K562 (cell line): ENCODE data around the gene HTR6. TPM values are rescaled to one million over a fixed set of nuclear protein-coding genes. Genes with fewer than 3 reads are reported as not detected.

Source experiments
- ATAC-seq: fragments of 200-7000 bp; cut with Tn5 transposase; 3 replicates; pipeline ENCODE4 v1.9.1; 2020; ENCODE audit warnings: moderate library complexity
- BruUV-seq: library from RNA; stranded (reverse); fragments of 400-500 nt; replicated peaks from 2 replicates; lab custom pipeline; 2021; lab: Mats Ljungman, UMichigan
- CTCF ChIA-PET: fragments of 300-600 bp; formaldehyde crosslinking; extraction: SDS; loops from one replicate; lab custom pipeline; 2021; ENCODE audit warnings: low intra/inter-chr PET ratio; lab: Yijun Ruan, JAX
- POLR2A ChIA-PET: fragments of 300-600, 350-650 bp; sonication (Branson Sonifier 250); formaldehyde crosslinking; extraction: SDS; loops from one replicate; lab custom pipeline; 2021; ENCODE audit warnings: antibody characterized with exemption, inconsistent platforms; lab: Yijun Ruan, JAX
- DNase-seq, 4 experiments: peaks; one replicate each; pipeline versions ENCODE4 v3.0.0 to v3.0.0-alpha.2; 2011 to 2018; ENCODE audit warnings: low spot score in 3 of 4, mixed read lengths in 3 of 4; ENCODE audit errors: extremely low read depth in 1 of 4
- FAIRE-seq: peaks from 2 replicates; lab custom pipeline; 2011; peaks lifted over from hg19 to GRCh38; lab: Jason Lieb, UNC
- H2AFZ ChIP-seq: 2 replicates; pipeline ENCODE4 v1.6.0; 2011; ENCODE audit warnings: low read depth, low read length, control low read depth, inconsistent platforms
- H3K27ac ChIP-seq: fragments of 200-600 bp; 3 replicates; pipeline ENCODE4 v1.8.0; 2011; ENCODE audit warnings: low read depth, mild to moderate bottlenecking, control low read depth, inconsistent platforms, low read length, moderate library complexity, mixed read lengths; ENCODE audit errors: extremely low read depth
- H3K27me3 ChIP-seq, 2 experiments: fragments of 300-600 bp in 1 of 2; 2 replicates in 1 of 2; 3 replicates in 1 of 2; pipeline versions ENCODE4 v1.6.0 to v1.8.0; 2011; ENCODE audit warnings: inconsistent platforms in 2 of 2, low read length in 2 of 2, mild to moderate bottlenecking in 1 of 2, mixed read lengths in 1 of 2, moderate library complexity in 1 of 2; ENCODE audit not compliant: control insufficient read depth in 2 of 2, insufficient read depth in 2 of 2
- H3K36me3 ChIP-seq: fragments of 300-600 bp; 3 replicates; pipeline ENCODE4 v1.8.0; 2011; ENCODE audit warnings: mild to moderate bottlenecking, low read length, inconsistent platforms; ENCODE audit not compliant: control insufficient read depth, insufficient read depth
- H3K4me1 ChIP-seq, 2 experiments: fragments of 200-600 bp in 1 of 2; replicated peaks in 1 of 2; 2 replicates in 1 of 2; 3 replicates in 1 of 2; pipeline versions ENCODE4 v1.5.1 to v1.8.0; 2011; ENCODE audit warnings: inconsistent platforms in 2 of 2, low read length in 2 of 2, mild to moderate bottlenecking in 1 of 2, mixed read lengths in 1 of 2, moderate library complexity in 1 of 2; ENCODE audit not compliant: control insufficient read depth in 2 of 2, insufficient read depth in 2 of 2
- H3K4me2 ChIP-seq: 2 replicates; pipeline ENCODE4 v1.6.1; 2011; ENCODE audit warnings: low read length, control low read depth, inconsistent platforms, mixed read lengths; ENCODE audit not compliant: insufficient read depth
- H3K4me3 ChIP-seq: fragments of 200-600 bp; sonication (generic), shearing (Covaris generic); 2 replicates; pipeline ENCODE4 v1.5.1; 2016; ENCODE audit warnings: control low read depth, inconsistent platforms
- H3K79me2 ChIP-seq: fragments of 200-600 bp; 3 replicates; pipeline ENCODE4 v1.8.0; 2011; ENCODE audit warnings: low read length, inconsistent platforms; ENCODE audit not compliant: control insufficient read depth, insufficient read depth
- H3K9ac ChIP-seq, 2 experiments: 2 replicates each; pipeline versions ENCODE4 v1.6.0 to v1.6.1; 2011; ENCODE audit warnings: low read depth in 2 of 2, low read length in 2 of 2, control low read depth in 1 of 2, inconsistent platforms in 1 of 2, mild to moderate bottlenecking in 1 of 2, mixed read lengths in 1 of 2; ENCODE audit not compliant: insufficient read depth in 1 of 2
- H3K9me1 ChIP-seq: one replicate; pipeline ENCODE4 v1.6.0; 2011; ENCODE audit warnings: inconsistent platforms, mild to moderate bottlenecking, low read length, moderate library complexity; ENCODE audit not compliant: control insufficient read depth, insufficient read depth
- H3K9me3 ChIP-seq: replicated peaks from 2 replicates; pipeline ENCODE4 v1.5.1; 2011; ENCODE audit warnings: low read depth, low read length, inconsistent platforms; ENCODE audit not compliant: control insufficient read depth, insufficient read depth
- H4K20me1 ChIP-seq: replicated peaks from 2 replicates; pipeline ENCODE4 v1.6.1; 2011; ENCODE audit warnings: low read length, inconsistent platforms, mixed read lengths; ENCODE audit not compliant: control insufficient read depth, insufficient read depth
- CCNT2 ChIP-seq: IDR thresholded peaks from 2 replicates; pipeline ENCODE4 v1.6.1; 2011; ENCODE audit warnings: borderline replicate concordance, low read depth, mild to moderate bottlenecking, moderate library complexity, mixed read lengths, low read length; ENCODE audit not compliant: insufficient read length; ENCODE audit errors: extremely low read depth
- ETS1 ChIP-seq: conservative IDR thresholded peaks from 2 replicates; pipeline ENCODE4 v1.6.1; 2011; ENCODE audit warnings: low read depth, mild to moderate bottlenecking, low read length; ENCODE audit not compliant: control insufficient read depth
- FOXK2 ChIP-seq, 2 experiments: fragments of 450-650 bp; IDR thresholded peaks in 1 of 2; conservative IDR thresholded peaks in 1 of 2; 2 replicates each; pipeline ENCODE4 v1.6.1; 2016; ENCODE audit warnings: low read depth in 2 of 2, mild to moderate bottlenecking in 1 of 2
- GTF2A2 ChIP-seq: IDR thresholded peaks from 2 replicates; pipeline ENCODE4 v1.6.1; 2016; ENCODE audit warnings: mild to moderate bottlenecking, missing genetic modification characterization, missing compliant biosample characterization
- NCOA2 ChIP-seq, 2 experiments: fragments of 450-650 bp; IDR thresholded peaks; 2 replicates each; pipeline ENCODE4 v1.6.1; 2018; ENCODE audit warnings: mild to moderate bottlenecking in 2 of 2, moderate library complexity in 1 of 2; ENCODE audit not compliant: partially characterized antibody in 2 of 2
- RBM34 ChIP-seq: fragments of 200-400 bp; formaldehyde crosslinking; IDR thresholded peaks from 2 replicates; pipeline ENCODE4 v1.6.1; 2018; ENCODE audit warnings: low read length, borderline replicate concordance; ENCODE audit not compliant: insufficient read depth
- SRSF3 ChIP-seq: fragments of 200-400 bp; formaldehyde crosslinking; IDR thresholded peaks from 2 replicates; pipeline ENCODE4 v1.6.1; 2016; ENCODE audit warnings: mild to moderate bottlenecking, low read length, moderate library complexity; ENCODE audit not compliant: insufficient read depth
- THRAP3 ChIP-seq: fragments of 450-650 bp; IDR thresholded peaks from 2 replicates; pipeline ENCODE4 v1.6.1; 2016; ENCODE audit warnings: mild to moderate bottlenecking, inconsistent platforms, borderline replicate concordance
- ZNF696 ChIP-seq: fragments of 250-450 bp; sonication (Bioruptor Pico); conservative IDR thresholded peaks from 2 replicates; pipeline ENCODE4 v1.4.0; 2020; ENCODE audit warnings: mild to moderate bottlenecking, moderate library complexity
- WGBS: fragments of 100-300 bp; shearing (Covaris generic); methylation state at CpG from one replicate; pipeline ENCODE4 v1.1.6; 2016; ENCODE audit warnings: low coverage, mixed read lengths; ENCODE audit not compliant: insufficient coverage; ENCODE audit errors: missing lambda C conversion rate; 5-methylcytosine and 5-hydroxymethylcytosine counted together
- in situ Hi-C: fragments of 300-500 bp; cut with MboI; formaldehyde crosslinking; loops from 4 replicates; pipeline ENCODE4 v1.15.0; 2018; ENCODE audit warnings: inconsistent platforms, mixed read lengths
- intact Hi-C: fragments of 100-400 bp; cut with micrococcal nuclease; formaldehyde crosslinking; loops from 2 replicates; pipeline ENCODE4 v1.14.2; 2022
- polyA plus RNA-seq, 8 experiments: library from polyadenylated mRNA; depleted of rRNA in 4 of 8; stranded (reverse) in 5 of 8; unstranded in 3 of 8; fragments of >200 nt; fragmentation: Nextera tagmentation in 2 of 8; fragmentation: Illumina TruSeq in 1 of 8; extraction: Ambion mirVana in 2 of 8; extraction: Trizol in 1 of 8; gene quantifications; 2 replicates each; pipeline versions ENCODE4 v1.2.1 to v1.2.3, GENCODE V29; 2011 to 2014; ENCODE audit warnings: inconsistent platforms in 1 of 8, missing spikeins in 1 of 8
- total RNA-seq, 7 experiments: library from RNA; depleted of rRNA in 6 of 7; stranded (reverse); fragments of >200 nt in 6 of 7; fragmentation: Illumina TruSeq in 2 of 7; extraction: Trizol in 2 of 7; gene quantifications; 2 replicates each; pipeline versions ENCODE4 v1.2.1 to v1.2.3, GENCODE V29; 2011 to 2021; ENCODE audit warnings: low replicate concordance in 1 of 7

Gene HTR6
- total and polyA plus RNA-seq, 9 of the 15 experiments (the other 6 are each of a cell fraction or from before 2014, with no cell fraction given), result not detected

GRCh38 chr1:19623523-19623922 is 41.2 kb upstream of the HTR6 start:
- CTCF ChIA-PET, result no interaction called here
- no peak for FAIRE-seq

More at GRCh38 chr1:19623523-19623922, 41.2 kb upstream of the HTR6 start:
- Histone ChIP-seq H3K27ac (no peak overlapping the region), H3K9me1 (no peaks in the 10 kb centered on the region), H3K36me3 (peaks cover 70% of the 10 kb centered on the region), H3K9ac (no peak overlapping the region), H3K4me1 (no peaks in the 10 kb centered on the region; a peak in 1 of 5 replicates), H4K20me1 (0 out of 2 replicates have a peak, but pooled peaks cover under 1% of the 10 kb centered on the region), H3K79me2 (peaks cover 41% of the 10 kb centered on the region), H3K4me2 (no peak overlapping the region), H3K27me3 (no peaks in the 10 kb centered on the region)
- BruUV-seq, result no TSS peak
- DNase-seq, result no peak
- no peak for ATAC-seq
- intact Hi-C loops (no loop called here), in situ Hi-C loops (no loop called here)
- WGBS, result 89% methylated on average over 3 of the region's 3 CpGs
- POLR2A ChIA-PET, result interaction anchor here (0.6 to 0.9 kb wide), 2 partner anchors 16 to 25 kb away, joined by 3 to 6 read pairs; no protein-coding TSS in a partner anchor
- TF ChIP-seq ZNF696 (CRISPR knock-in tag) (no peak), CCNT2 (no peak), ETS1 (no peak), GTF2A2 (no peak), THRAP3 (no peak), SRSF3 (no peak), RBM34 (no peak), FOXK2 (conservative IDR thresholded peaks at IDR 0.05 in 1 of 2, IDR thresholded peaks at IDR 0.05 in 1 of 2; ENCODE audit: low read depth in 2 of 2) (no peak), NCOA2 (IDR thresholded peaks at IDR 0.05; ENCODE audit: partially characterized antibody in 2 of 2) (no peak)
- TF ChIP-seq, all 486 proteins: peak for 0
- Histone ChIP-seq H3K9me3 (no peaks in the 10 kb centered on the region), H2AFZ (no peak overlapping the region), H3K4me3 (no peak overlapping the region)
